Fibroblast of the conjunctiva (primary cell): ENCODE data around the gene CCSER1.
A peak's percentile ranks its signal among the peaks of the same experiment; 100 is the strongest.
"Not testable (repeated sequence)": the region's sequence is repeated elsewhere in the genome, so short reads cannot be mapped to it uniquely, and the experiment has no call there.

Experiments
- DNase-seq: peaks from one replicate; pipeline ENCODE4 v3.0.0-alpha.2; 2010; ENCODE audit warnings: low read depth

CCSER1 gene

GRCh38 chr4:91170768-91171167, 1043.6 kb downstream of the CCSER1 start:
- DNase-seq, result no peak

GRCh38 chr4:91171217-91171616, 1044.0 kb downstream of the CCSER1 start:
- DNase-seq, result no peak

- DNase-seq, result not testable (repeated sequence)
Measured at GRCh38 chr4:91185061-91185460, 1057.9 kb downstream of the CCSER1 start.

DNA sequence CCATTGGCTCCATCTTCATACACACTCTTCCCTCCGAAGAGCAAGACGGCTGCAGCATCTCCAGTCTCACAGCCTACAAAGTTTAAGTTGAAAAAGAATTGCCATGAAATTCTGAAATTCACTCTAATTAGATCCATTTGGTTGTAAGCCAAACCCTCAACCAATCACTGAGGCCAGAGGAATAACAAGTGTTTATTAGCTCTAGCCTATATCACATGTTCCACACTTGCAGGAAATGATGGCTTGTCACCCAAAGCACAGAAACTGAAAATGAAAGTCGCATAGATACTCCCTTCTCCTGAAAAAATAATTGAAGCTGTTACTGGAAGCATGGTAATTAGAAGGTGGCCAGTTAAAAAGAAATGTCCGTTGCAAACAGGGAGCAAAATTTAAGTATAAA, 1071.8 kb downstream of the CCSER1 start:
- peak; percentile 1 for DNase-seq

DNA sequence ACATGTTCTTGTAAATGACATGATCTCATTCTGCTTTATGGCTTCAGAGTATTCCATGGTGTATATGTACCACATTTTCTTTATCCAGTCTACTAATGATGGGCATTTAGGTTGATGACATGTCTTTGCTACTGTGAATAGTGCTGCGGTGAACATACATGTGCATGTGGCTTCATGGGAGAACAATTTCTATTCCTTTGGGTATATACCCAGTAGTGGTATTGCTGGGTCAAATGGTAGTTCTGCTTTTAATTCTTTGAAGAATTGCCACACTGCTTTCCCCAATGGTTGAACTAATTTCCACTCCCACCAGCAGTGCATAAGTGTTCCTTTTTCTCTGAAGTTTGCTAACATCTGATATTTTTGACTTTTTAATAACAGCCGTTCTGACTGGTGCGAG, 1080.3 kb downstream of the CCSER1 start:
- DNase-seq, result no peak

- no peak for DNase-seq
Measured at GRCh38 chr4:91212211-91212610, 1085.0 kb downstream of the CCSER1 start.

- not testable (repeated sequence) for DNase-seq
Measured at GRCh38 chr4:91217831-91218403, 1090.7 kb downstream of the CCSER1 start.

DNA sequence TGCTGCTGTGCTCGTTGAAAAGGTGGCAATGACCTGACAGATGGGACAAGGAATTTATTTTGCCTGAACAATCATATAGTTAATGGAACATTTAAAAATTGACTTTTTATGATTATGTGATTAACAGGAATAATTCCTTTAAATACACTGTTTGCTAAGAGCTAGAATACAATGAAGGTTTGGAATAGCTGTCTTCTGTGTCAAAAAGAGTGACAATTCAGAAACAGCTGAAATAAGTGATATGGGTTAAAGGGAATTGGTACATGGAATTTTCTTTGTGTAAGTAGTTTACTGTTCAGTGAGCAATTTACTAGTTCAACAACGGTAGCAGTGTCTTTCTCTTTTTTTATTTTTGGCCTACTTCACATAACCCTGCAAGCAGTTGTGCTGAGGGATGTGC, 1093.1 kb downstream of the CCSER1 start:
- no peak for DNase-seq

GRCh38 chr4:91222014-91222413, 1094.8 kb downstream of the CCSER1 start:
- no peak for DNase-seq

DNA sequence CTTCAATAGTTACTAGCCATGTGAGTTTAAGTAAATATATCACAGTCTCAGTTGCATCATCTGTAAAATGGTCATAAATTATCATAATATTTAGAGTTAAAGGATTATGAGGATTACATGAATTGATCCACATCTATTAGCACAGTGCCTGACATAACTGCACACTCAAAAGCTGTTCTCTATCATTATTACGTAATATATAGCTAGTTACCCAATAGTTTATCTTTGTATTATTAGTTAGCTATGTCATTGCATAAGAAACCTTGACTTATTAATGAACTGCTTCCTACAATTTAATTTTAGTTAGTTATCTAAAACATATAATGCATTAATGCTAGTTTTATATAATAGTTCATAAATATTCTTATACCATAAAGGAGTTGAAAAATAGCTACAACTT, 1099.7 kb downstream of the CCSER1 start:
- no peak for DNase-seq

DNA sequence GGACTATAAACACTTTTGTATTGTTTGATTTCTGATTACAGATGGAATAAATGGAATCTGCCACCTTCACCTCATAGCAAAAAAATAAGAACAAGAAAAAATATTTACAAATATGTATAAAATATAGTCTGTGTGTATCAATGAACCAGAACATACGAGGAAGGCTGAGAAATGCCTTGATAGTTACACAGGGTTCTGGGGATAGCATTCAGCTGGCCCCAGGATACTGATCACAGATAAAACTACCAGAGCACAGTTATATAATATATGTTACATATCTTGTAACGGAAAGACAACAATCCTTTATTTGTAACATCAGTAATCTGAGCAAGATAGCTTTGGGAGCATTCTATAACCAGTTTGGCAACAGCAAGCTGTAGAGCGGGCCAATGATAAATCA, 1101.5 kb downstream of the CCSER1 start:
- no peak for DNase-seq

DNA sequence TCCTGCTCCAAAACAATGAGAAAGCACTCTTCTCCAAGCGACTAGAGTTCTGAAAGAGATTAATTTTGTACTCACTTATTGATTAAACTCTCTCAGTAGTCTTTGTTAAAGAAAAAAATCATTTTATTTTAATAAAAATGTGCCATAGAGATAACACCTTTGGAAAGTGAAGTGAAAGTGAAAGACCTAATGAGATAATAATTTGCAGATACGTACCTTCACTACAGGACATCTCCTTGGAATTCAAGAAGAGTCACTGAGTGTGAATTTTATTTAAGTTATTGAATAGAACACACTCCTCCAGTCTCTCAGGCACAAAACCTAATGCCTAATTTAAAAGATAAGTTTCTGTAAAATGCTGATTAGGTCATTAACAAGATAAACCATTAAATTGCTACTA, 1106.0 kb downstream of the CCSER1 start:
- no peak for DNase-seq

GRCh38 chr4:91243132-91243531, 1115.9 kb downstream of the CCSER1 start:
- DNase-seq, result no peak

- no peak for DNase-seq
Measured at GRCh38 chr4:91256043-91256442, 1128.8 kb downstream of the CCSER1 start.

GRCh38 chr4:91256751-91257150, 1129.6 kb downstream of the CCSER1 start:
- no peak for DNase-seq

DNA sequence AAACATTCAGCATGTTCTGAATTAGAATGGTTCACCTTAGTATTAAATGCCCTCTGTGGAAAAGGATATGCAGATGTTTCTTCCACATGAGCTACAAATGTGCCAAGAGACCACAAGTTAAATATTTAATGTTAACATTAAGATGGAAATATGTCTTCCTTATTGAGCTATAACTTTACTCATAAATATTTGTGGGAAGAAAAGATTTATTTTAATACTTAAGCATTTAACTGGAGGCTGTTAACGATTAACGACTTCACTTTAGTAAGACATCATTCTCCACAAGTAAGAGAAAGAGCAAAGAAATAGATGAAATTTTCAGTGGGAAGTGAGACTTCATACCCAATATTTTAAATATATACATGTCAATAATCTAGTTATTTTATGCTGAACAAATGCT, 1130.5 kb downstream of the CCSER1 start:
- no peak for DNase-seq

- no peak for DNase-seq
Measured at GRCh38 chr4:91258326-91258725, 1131.1 kb downstream of the CCSER1 start.

- no peak for DNase-seq
Measured at GRCh38 chr4:91267543-91267942, 1140.3 kb downstream of the CCSER1 start.

GRCh38 chr4:91268481-91268880, 1141.3 kb downstream of the CCSER1 start:
- DNase-seq, result not testable (repeated sequence)

GRCh38 chr4:91268913-91269312, 1141.7 kb downstream of the CCSER1 start:
- no peak for DNase-seq

GRCh38 chr4:91279899-91280298, 1152.7 kb downstream of the CCSER1 start:
- no peak for DNase-seq

GRCh38 chr4:91280551-91281290, 1153.5 kb downstream of the CCSER1 start:
- DNase-seq, result no peak

GRCh38 chr4:91282217-91282616, 1155.0 kb downstream of the CCSER1 start:
- DNase-seq, result no peak

DNA sequence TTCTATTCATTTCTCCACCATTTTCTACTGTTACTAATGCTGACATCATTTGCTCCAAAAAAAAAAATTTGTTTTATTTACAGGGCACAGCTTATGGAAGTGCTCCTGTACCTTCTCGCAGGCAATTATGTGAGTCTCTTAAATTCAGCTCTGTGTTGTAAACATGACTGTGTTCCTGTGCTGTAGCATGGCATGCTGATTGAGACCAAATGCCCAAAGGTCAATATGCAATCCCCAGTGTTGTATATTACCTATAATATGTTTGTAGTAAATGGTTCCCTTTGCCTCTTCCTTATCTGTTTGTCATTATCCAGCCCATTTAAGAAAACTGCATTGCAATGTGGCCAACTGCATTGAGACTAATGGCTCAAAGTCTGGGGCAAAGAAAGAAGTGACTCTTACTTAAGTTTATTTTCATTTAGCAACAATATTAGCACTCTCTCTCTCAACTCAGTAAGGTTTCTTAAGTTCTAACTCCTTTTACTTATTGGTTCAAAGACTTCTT, 1156.6 kb downstream of the CCSER1 start:
- DNase-seq, result no peak
